Smooth muscle cell (in vitro differentiated cells): Measurements from ENCODE around the gene EIF4G1. TPM values are rescaled to one million over a fixed set of nuclear protein-coding genes. Genes with fewer than 3 reads are reported as not detected.

Experiments
- DNase-seq: peaks from one replicate; lab custom pipeline; 2025; ENCODE audit not compliant: unreplicated experiment; lab: John Stamatoyannopoulos, UW
- H2AFZ ChIP-seq: fragments of 200-600 bp; sonication (generic); 2 replicates; pipeline ENCODE4 v1.6.0; 2016; ENCODE audit warnings: antibody characterized with exemption, low read depth, mild to moderate bottlenecking
- H3F3A ChIP-seq: fragments of 200-600 bp; sonication (generic); 2 replicates; pipeline ENCODE4 v1.6.0; 2017; ENCODE audit warnings: antibody characterized with exemption, low read depth
- H3K27ac ChIP-seq: fragments of 200-600 bp; sonication (generic); 2 replicates; pipeline ENCODE4 v1.5.1; 2016; ENCODE audit warnings: low read depth, mild to moderate bottlenecking
- H3K27me3 ChIP-seq: fragments of 200-600 bp; sonication (generic); 2 replicates; pipeline ENCODE4 v1.6.1; 2016; ENCODE audit warnings: low read depth, mild to moderate bottlenecking
- H3K36me3 ChIP-seq: fragments of 200-600 bp; sonication (generic); 2 replicates; pipeline ENCODE4 v1.5.1; 2016; ENCODE audit warnings: low read depth
- H3K4me1 ChIP-seq: fragments of 200-600 bp; sonication (generic); 2 replicates; pipeline ENCODE4 v1.5.1; 2016; ENCODE audit warnings: low read depth
- H3K4me2 ChIP-seq: fragments of 200-600 bp; sonication (generic); 2 replicates; pipeline ENCODE4 v1.6.0; 2016; ENCODE audit warnings: mild to moderate bottlenecking
- H3K4me3 ChIP-seq: fragments of 200-600 bp; sonication (generic); 2 replicates; pipeline ENCODE4 v1.5.1; 2016; ENCODE audit warnings: mild to moderate bottlenecking
- H3K79me2 ChIP-seq: fragments of 200-600 bp; sonication (generic); 2 replicates; pipeline ENCODE4 v1.6.0; 2016; ENCODE audit warnings: low read depth, mild to moderate bottlenecking
- H3K9ac ChIP-seq: fragments of 200-600 bp; sonication (generic); 2 replicates; pipeline ENCODE4 v1.6.0; 2016; ENCODE audit warnings: low read depth
- H3K9me3 ChIP-seq: fragments of 200-600 bp; sonication (generic); replicated peaks from 2 replicates; pipeline ENCODE4 v1.5.1; 2016; ENCODE audit warnings: low read depth
- H4K20me1 ChIP-seq: fragments of 200-600 bp; sonication (generic); 2 replicates; pipeline ENCODE4 v1.6.0; 2016; ENCODE audit warnings: low read depth
- CTCF ChIP-seq: fragments of 200-600 bp; sonication (generic); IDR thresholded peaks from 2 replicates; pipeline ENCODE4 v1.5.1; 2017; ENCODE audit warnings: borderline replicate concordance, mild to moderate bottlenecking, antibody characterized with exemption; ENCODE audit not compliant: insufficient read depth, poor library complexity, severe bottlenecking
- WGBS: methylation state at CpG from one replicate; pipeline ENCODE4 v1.1.7; 2016; ENCODE audit warnings: low lambda C conversion rate; 5-methylcytosine and 5-hydroxymethylcytosine counted together
- polyA plus RNA-seq: library from polyadenylated mRNA; unstranded; fragments of >200 nt; fragmentation: Nextera tagmentation; extraction: Ambion mirVana; gene quantifications from 2 replicates; pipeline ENCODE4 v1.2.1, GENCODE V29; 2016
- total RNA-seq: library from RNA; depleted of rRNA; stranded (reverse); fragments of >200 nt; gene quantifications from 2 replicates; pipeline ENCODE4 v1.2.3, GENCODE V29; 2014

Gene EIF4G1
- total and polyA plus RNA-seq, 2 experiments from 2014 or later, result 171 to 198 TPM

- TF ChIP-seq CTCF, result no peak
- H3K4me1 ChIP-seq, result peaks cover 6% of the 10 kb centered on the region
- H3F3A ChIP-seq, result peaks cover 11% of the 10 kb centered on the region
- DNase-seq, result no peak
- H3K9me3 ChIP-seq, result no peaks in the 10 kb centered on the region
- H3K9ac ChIP-seq, result no peak overlapping the region
- H3K79me2 ChIP-seq, result no peaks in the 10 kb centered on the region
- H2AFZ ChIP-seq, result no peak overlapping the region
- no peak overlapping the region for H3K4me2 ChIP-seq
- H4K20me1 ChIP-seq, result peaks cover 8% of the 10 kb centered on the region
- H3K36me3 ChIP-seq, result no peaks in the 10 kb centered on the region
- no peaks in the 10 kb centered on the region for H3K27me3 ChIP-seq
- no peak overlapping the region for H3K4me3 ChIP-seq
- H3K27ac ChIP-seq, result no peak overlapping the region
- WGBS, result 93% methylated on average over 11 of the region's 11 CpGs
Observed at GRCh38 chr3:184352897-184353545, 38.6 kb downstream of the EIF4G1 start.

GRCh38 chr3:184353546-184353941 is 39.1 kb downstream of the EIF4G1 start:
- 98% methylated on average over 11 of the region's 11 CpGs for WGBS
- no peak overlapping the region for H3K4me2 ChIP-seq
- no peaks in the 10 kb centered on the region for H3K9me3 ChIP-seq
- no peak overlapping the region for H3K9ac ChIP-seq
- DNase-seq, result no peak
- peaks cover under 1% of the 10 kb centered on the region for H3K4me1 ChIP-seq
- H3K4me3 ChIP-seq, result no peak overlapping the region
- no peaks in the 10 kb centered on the region for H3K79me2 ChIP-seq
- H3F3A ChIP-seq, result peaks cover 7% of the 10 kb centered on the region
- H4K20me1 ChIP-seq, result peaks cover 3% of the 10 kb centered on the region
- no peak overlapping the region for H3K27ac ChIP-seq
- H2AFZ ChIP-seq, result no peak overlapping the region
- TF ChIP-seq CTCF, result no peak
- no peaks in the 10 kb centered on the region for H3K36me3 ChIP-seq
- H3K27me3 ChIP-seq, result no peaks in the 10 kb centered on the region

- no peaks in the 10 kb centered on the region for H3K9me3 ChIP-seq
- H3K9ac ChIP-seq, result no peak overlapping the region
- H3F3A ChIP-seq, result peaks cover under 1% of the 10 kb centered on the region
- no peak overlapping the region for H3K4me3 ChIP-seq
- no peak overlapping the region for H3K27ac ChIP-seq
- H3K79me2 ChIP-seq, result no peaks in the 10 kb centered on the region
- WGBS, result 68% methylated on average over 18 of the region's 18 CpGs
- H4K20me1 ChIP-seq, result no peaks in the 10 kb centered on the region
- H2AFZ ChIP-seq, result no peak overlapping the region
- DNase-seq, result no peak
- H3K36me3 ChIP-seq, result no peaks in the 10 kb centered on the region
- H3K4me1 ChIP-seq, result no peaks in the 10 kb centered on the region
- H3K4me2 ChIP-seq, result no peak overlapping the region
- peak; percentile 83 for TF ChIP-seq CTCF
- H3K27me3 ChIP-seq, result no peaks in the 10 kb centered on the region
Observed at GRCh38 chr3:184354121-184354728, 39.8 kb downstream of the EIF4G1 start.

- Histone ChIP-seq H3K4me1 (no peaks in the 10 kb centered on the region), H2AFZ (no peak overlapping the region), H3K9me3 (no peaks in the 10 kb centered on the region), H3K79me2 (no peaks in the 10 kb centered on the region), H4K20me1 (no peaks in the 10 kb centered on the region), H3K27me3 (no peaks in the 10 kb centered on the region), H3K4me3 (no peak overlapping the region), H3K9ac (no peak overlapping the region), H3K4me2 (no peak overlapping the region), H3K27ac (no peak overlapping the region), H3K36me3 (no peaks in the 10 kb centered on the region), H3F3A (no peaks in the 10 kb centered on the region)
- 89% methylated on average over 8 of the region's 8 CpGs for WGBS
- no peak for DNase-seq
- TF ChIP-seq CTCF, result no peak
Observed at GRCh38 chr3:184354754-184355153, 40.3 kb downstream of the EIF4G1 start.
